Measurements from ENCODE around the gene PNKD. TPM values are rescaled to one million over a fixed set of nuclear protein-coding genes. Genes with fewer than 3 reads are reported as not detected.

Gene PNKD
- total and polyA plus RNA-seq, 10 of the 15 experiments (the other 5 are each of a cell fraction or from before 2014, with no cell fraction given): 27.2 to 106 (median 61.3) TPM

DNA sequence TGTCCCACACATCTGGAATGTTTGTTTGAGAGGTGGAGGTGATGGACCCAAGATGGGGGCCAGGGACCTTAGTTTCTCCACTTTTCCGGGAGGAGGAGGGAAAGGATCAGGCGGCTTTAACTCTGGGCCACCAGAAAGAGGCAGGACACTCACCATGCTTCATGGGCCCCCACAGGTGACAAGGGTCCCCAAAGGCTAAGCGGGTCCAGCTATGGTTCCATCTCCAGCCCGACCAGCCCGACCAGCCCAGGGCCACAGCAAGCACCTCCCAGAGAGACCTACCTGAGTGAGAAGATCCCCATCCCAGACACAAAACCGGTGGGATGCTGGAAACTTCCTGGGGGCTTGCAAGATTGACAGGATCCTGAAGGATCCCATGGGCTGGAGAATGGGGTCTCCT, 112.5 kb downstream of the PNKD start (continued):
- no peak for TF ChIP-seq GATAD2B (conservative IDR thresholded peaks at IDR 0.05; ENCODE audit: low read depth)
- TF ChIP-seq TARDBP (IDR thresholded peaks at IDR 0.05; ENCODE audit: borderline replicate concordance): no peak
- no peak for TF ChIP-seq YY1 (IDR thresholded peaks at IDR 0.05; ENCODE audit: low read depth, low read length)
- TF ChIP-seq, protein P1, sequence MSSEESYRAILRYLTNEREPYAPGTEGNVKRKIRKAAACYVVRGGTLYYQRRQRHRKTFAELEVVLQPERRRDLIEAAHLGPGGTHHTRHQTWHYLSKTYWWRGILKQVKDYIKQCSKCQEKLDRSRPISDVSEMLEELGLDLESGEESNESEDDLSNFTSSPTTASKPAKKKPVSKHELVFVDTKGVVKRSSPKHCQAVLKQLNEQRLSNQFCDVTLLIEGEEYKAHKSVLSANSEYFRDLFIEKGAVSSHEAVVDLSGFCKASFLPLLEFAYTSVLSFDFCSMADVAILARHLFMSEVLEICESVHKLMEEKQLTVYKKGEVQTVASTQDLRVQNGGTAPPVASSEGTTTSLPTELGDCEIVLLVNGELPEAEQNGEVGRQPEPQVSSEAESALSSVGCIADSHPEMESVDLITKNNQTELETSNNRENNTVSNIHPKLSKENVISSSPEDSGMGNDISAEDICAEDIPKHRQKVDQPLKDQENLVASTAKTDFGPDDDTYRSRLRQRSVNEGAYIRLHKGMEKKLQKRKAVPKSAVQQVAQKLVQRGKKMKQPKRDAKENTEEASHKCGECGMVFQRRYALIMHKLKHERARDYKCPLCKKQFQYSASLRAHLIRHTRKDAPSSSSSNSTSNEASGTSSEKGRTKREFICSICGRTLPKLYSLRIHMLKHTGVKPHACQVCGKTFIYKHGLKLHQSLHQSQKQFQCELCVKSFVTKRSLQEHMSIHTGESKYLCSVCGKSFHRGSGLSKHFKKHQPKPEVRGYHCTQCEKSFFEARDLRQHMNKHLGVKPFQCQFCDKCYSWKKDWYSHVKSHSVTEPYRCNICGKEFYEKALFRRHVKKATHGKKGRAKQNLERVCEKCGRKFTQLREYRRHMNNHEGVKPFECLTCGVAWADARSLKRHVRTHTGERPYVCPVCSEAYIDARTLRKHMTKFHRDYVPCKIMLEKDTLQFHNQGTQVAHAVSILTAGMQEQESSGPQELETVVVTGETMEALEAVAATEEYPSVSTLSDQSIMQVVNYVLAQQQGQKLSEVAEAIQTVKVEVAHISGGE (CRISPR knock-in tag; IDR thresholded peaks at IDR 0.05): no peak

DNA sequence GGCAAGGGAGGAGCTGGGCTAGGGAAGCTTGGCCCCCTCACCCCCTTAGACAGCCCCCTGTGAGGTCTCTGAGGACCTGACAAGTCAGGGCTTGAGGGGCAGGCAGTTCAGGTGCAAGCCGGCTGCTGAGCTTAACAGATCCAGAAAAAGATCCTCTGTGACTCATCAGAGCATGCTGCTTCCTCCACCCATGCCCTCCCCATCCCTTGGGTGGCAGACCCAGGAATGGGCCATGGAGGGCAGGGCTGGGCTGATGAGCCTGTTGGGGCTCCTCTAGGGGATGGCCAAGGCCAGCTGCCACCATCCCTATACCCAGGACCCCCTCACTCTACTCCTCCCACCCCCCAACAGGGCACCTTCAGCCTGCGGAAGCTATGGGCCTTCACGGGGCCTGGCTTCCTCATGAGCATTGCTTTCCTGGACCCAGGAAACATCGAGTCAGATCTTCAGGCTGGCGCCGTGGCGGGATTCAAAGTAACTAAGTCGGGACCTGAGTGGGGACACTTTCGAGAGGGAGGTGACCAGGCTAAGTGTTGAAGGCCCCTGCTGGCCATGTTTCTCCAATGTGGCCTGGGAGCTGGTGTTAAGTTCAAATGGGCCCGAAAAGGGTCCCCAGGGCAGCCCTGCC, 113.7 kb downstream of the PNKD start:
- no peak overlapping the region for H2AFZ ChIP-seq (ENCODE audit: control insufficient read depth, low read depth, low read length)
- in situ Hi-C loops (cut with MboI): loop anchor here (25.0 kb wide), 1 partner anchor 97 kb away; the partner anchor contains the start of gene TMBIM1
- no peaks in the 10 kb centered on the region for H3K4me1 ChIP-seq (ENCODE audit: control insufficient read depth, insufficient read depth, low read length)
- intact Hi-C loops (cut with micrococcal nuclease; ENCODE audit: unreplicated experiment): no loop called here
- no peaks in the 10 kb centered on the region for H4K20me1 ChIP-seq (ENCODE audit: control insufficient read depth, insufficient read depth)
- no peak overlapping the region for H3K27ac ChIP-seq (ENCODE audit: control insufficient read depth, insufficient read depth)
- H3K4me2 ChIP-seq (ENCODE audit: control insufficient read depth, insufficient read depth): no peak overlapping the region
- ATAC-seq: no peak; the same call in 2 of the 3 replicates
- no peak overlapping the region for H3K4me3 ChIP-seq
- no peak for DNase-seq (ENCODE audit: low read depth, low spot score)
- 68% methylated on average over 10 of the region's 10 CpGs for WGBS (ENCODE audit: insufficient coverage, insufficient replicate concordance, low lambda C conversion rate, missing lambda C conversion rate)
- no peak overlapping the region for H3K9ac ChIP-seq (ENCODE audit: control insufficient read depth, insufficient read depth, low read length)
- FAIRE-seq: no peak
- POLR2A ChIA-PET: interaction anchor here (2.8 kb wide), 1 partner anchor 10 kb away, joined by 8 read pairs; no protein-coding TSS in a partner anchor
- no peaks in the 10 kb centered on the region; a peak in 1 of 4 replicates for H3K27me3 ChIP-seq (replicated peaks in 1 of 2; ENCODE audit: control insufficient read depth in 2 of 2, insufficient read depth in 2 of 2, low read length in 1 of 2)
- BruUV-seq (replicated peaks): no TSS peak
- H3K9me3 ChIP-seq (replicated peaks; ENCODE audit: control insufficient read depth, insufficient read depth, low read length): no peaks in the 10 kb centered on the region
- no peaks in the 10 kb centered on the region for H3K79me2 ChIP-seq (ENCODE audit: control insufficient read depth, insufficient read depth, low read length)
- CTCF ChIA-PET: interaction anchor here (1.4 to 2.1 kb wide), 3 partner anchors 10 to 82 kb away, joined by 6 to 7 read pairs (median 6); partner anchors contain the start of gene CATIP
- H3K36me3 ChIP-seq (ENCODE audit: control insufficient read depth in 2 of 2, insufficient read depth in 2 of 2, low read length in 1 of 2): no peaks in the 10 kb centered on the region
- RAD21 ChIA-PET (ENCODE audit: unreplicated experiment): interaction anchor here (0.8 to 1.2 kb wide), 2 partner anchors 9 to 10 kb away, joined by 3 read pairs; no protein-coding TSS in a partner anchor
- SMC1A ChIA-PET (ENCODE audit: uncharacterized antibody, unreplicated experiment): interaction anchor here (0.6 kb wide), 1 partner anchor 195 kb away, joined by 3 read pairs; no protein-coding TSS in a partner anchor
- no peak for TF ChIP-seq ZNF207 (IDR thresholded peaks at IDR 0.05; ENCODE audit: borderline replicate concordance)
- no peak for TF ChIP-seq JUND (IDR thresholded peaks at IDR 0.05; ENCODE audit: low read depth, low read length)
- no peak for TF ChIP-seq TBL1XR1 (IDR thresholded peaks at IDR 0.05; ENCODE audit: low read depth, low read length)
- TF ChIP-seq ESRRA (IDR thresholded peaks at IDR 0.05; ENCODE audit: low read length): no peak
- no peak for TF ChIP-seq ETV6 (conservative IDR thresholded peaks at IDR 0.05 in 1 of 2, IDR thresholded peaks at IDR 0.05 in 1 of 2; ENCODE audit: borderline replicate concordance in 1 of 2, low read depth in 1 of 2)
- TF ChIP-seq STAT3 (IDR thresholded peaks at IDR 0.05; ENCODE audit: low read depth, low read length): no peak
- TF ChIP-seq, protein P2, sequence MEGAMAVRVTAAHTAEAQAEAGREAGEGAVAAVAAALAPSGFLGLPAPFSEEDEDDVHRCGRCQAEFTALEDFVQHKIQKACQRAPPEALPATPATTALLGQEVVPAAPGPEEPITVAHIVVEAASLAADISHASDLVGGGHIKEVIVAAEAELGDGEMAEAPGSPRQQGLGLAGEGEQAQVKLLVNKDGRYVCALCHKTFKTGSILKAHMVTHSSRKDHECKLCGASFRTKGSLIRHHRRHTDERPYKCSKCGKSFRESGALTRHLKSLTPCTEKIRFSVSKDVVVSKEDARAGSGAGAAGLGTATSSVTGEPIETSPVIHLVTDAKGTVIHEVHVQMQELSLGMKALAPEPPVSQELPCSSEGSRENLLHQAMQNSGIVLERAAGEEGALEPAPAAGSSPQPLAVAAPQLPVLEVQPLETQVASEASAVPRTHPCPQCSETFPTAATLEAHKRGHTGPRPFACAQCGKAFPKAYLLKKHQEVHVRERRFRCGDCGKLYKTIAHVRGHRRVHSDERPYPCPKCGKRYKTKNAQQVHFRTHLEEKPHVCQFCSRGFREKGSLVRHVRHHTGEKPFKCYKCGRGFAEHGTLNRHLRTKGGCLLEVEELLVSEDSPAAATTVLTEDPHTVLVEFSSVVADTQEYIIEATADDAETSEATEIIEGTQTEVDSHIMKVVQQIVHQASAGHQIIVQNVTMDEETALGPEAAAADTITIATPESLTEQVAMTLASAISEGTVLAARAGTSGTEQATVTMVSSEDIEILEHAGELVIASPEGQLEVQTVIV (IDR thresholded peaks at IDR 0.05; ENCODE audit: borderline replicate concordance, partially characterized antibody): no peak
- TF ChIP-seq, protein P3, sequence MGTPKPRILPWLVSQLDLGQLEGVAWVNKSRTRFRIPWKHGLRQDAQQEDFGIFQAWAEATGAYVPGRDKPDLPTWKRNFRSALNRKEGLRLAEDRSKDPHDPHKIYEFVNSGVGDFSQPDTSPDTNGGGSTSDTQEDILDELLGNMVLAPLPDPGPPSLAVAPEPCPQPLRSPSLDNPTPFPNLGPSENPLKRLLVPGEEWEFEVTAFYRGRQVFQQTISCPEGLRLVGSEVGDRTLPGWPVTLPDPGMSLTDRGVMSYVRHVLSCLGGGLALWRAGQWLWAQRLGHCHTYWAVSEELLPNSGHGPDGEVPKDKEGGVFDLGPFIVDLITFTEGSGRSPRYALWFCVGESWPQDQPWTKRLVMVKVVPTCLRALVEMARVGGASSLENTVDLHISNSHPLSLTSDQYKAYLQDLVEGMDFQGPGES (IDR thresholded peaks at IDR 0.05): no peak
- TF ChIP-seq, protein P4, sequence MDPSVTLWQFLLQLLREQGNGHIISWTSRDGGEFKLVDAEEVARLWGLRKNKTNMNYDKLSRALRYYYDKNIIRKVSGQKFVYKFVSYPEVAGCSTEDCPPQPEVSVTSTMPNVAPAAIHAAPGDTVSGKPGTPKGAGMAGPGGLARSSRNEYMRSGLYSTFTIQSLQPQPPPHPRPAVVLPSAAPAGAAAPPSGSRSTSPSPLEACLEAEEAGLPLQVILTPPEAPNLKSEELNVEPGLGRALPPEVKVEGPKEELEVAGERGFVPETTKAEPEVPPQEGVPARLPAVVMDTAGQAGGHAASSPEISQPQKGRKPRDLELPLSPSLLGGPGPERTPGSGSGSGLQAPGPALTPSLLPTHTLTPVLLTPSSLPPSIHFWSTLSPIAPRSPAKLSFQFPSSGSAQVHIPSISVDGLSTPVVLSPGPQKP (IDR thresholded peaks at IDR 0.05; ENCODE audit: low read depth, low read length): no peak
- TF ChIP-seq SIN3A (IDR thresholded peaks at IDR 0.05; ENCODE audit: low read depth, low read length): no peak
